NCI-H1048 (cell line): ENCODE results near the gene FBXO28.
"Not testable (repeated sequence)": the region's sequence is repeated elsewhere in the genome, so short reads cannot be mapped to it uniquely, and the experiment has no call there.

Source experiments
- DNase-seq: peaks from one replicate; lab custom pipeline; 2025; lab: John Stamatoyannopoulos, UW

The FBXO28 gene

GRCh38 chr1:224113918-224114786, at the start of gene FBXO28:
TSS of gene FBXO28 (plus strand) at chr1:224114111. CDS start at chr1:224114130, 19 bp downstream.
- peak; percentile 97 for DNase-seq

DNA sequence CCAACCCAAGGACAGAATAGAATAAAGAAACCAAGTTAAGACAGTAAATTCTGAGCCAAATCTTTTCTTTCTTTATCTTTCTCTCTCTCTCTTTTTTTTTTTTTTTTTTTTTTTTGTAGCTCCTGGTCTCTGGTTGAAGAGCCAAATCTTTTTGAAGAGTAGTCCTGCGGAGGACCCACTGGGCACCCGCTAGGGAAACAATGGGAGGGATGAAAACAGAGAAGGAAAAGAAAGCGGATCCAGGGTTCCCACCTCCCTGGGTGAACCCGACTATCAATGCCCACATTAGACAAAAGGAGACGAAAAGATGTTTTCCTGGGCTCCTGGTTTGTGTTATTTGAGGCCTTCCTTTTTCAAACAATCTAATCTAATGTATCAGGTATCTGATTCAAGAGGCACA, 49.8 kb upstream of the FBXO28 start:
- DNase-seq, result no peak

DNA sequence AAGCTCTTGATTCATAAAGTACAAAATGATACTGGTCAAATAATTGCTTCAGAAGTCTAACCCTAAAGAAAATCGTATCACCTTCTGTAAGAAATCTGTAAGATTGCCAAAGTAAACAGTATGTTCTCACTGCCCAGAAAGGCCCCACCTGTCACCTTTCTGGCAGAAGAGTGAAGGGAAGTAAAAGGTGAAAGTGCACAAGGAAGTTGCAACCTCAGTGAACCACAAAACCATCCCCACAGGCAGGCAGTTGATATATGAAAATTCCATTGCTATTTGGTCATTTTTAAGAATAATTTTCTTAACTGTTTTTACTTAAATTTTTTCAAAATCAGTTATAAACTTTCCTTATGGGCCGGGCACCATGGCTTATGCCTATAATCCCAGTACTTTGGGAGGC, 48.5 kb upstream of the FBXO28 start:
- DNase-seq, result no peak

GRCh38 chr1:224067207-224067606, 46.7 kb upstream of the FBXO28 start:
- DNase-seq, result no peak

DNA sequence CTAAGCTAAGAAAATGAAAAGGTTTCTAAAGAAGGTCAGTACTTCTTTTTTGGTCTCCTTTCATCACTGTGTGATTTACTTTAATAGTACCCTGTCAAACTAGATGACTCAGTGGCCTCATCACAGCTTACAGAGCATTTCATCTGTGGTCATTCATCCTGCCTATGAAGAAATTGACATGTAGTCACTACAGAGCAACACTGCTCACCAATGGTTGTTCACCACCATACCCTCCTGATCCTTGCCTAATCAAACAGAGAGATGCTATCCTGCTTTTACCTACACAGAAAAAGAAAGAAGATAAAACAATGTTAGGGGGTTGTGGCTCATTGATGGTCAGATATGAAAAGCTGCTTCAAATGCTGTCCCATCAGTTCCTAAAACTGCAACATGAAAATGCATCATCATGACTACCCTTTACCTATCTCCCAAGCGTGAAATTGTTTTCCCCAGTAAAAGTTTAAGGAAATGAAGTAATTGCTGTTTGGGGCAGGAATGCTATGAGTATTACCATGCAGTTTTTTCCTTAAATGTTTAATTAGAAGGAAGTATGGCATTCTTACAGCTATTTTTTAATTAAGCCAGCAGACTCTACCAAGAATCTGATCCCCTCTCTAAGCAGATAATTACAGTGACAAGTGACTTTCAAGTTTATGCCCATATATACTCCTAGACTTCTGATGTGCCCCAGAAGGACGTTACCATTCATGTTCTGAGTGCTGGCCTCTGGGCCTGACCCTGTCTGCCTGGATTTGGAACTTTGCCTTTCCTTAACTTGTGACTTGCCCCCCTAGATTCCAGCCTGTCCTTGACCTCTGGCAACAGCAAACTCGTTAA, 46.1 kb upstream of the FBXO28 start:
- DNase-seq, result no peak

- DNase-seq, result no peak
Observed at GRCh38 chr1:224068458-224069072, 45.3 kb upstream of the FBXO28 start.

DNA sequence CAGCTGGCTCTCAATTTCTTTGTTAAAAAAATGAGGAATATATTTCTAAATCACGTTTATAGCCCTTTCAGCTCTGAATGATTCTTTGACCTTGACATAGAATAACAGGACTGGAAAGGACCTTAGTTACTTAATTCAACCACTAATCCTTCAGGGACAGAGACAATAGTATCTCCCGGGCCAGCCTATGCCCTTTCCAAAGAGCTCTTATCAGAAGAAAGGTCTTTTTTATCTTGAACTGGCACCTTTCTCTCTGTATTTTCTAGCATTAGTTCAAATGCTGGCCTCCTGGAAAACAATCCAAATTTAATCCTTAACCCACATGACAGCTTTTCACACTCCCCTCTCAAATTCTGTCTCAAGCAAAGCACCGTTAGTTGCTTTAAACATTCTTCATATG, 44.8 kb upstream of the FBXO28 start:
- no peak for DNase-seq

DNA sequence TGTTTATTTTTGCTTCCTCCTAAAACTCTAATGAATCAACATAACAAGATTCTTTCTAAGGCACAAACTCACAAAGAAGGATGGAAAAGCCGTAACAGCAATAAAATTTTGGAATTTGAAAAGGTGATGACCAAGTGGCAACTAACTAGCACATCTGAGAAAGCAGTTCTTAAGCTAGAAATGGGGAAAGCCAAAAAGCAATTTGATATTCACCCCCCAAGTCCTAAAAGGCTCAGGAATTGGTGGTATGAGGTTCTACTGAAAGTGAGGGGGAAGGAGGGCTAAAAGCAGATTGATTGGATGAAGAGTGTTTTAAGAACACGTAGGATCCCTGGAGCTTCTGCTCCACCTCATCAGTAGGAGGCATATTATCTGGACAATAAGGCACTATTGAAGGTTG, 43.4 kb upstream of the FBXO28 start:
- DNase-seq, result no peak

DNA sequence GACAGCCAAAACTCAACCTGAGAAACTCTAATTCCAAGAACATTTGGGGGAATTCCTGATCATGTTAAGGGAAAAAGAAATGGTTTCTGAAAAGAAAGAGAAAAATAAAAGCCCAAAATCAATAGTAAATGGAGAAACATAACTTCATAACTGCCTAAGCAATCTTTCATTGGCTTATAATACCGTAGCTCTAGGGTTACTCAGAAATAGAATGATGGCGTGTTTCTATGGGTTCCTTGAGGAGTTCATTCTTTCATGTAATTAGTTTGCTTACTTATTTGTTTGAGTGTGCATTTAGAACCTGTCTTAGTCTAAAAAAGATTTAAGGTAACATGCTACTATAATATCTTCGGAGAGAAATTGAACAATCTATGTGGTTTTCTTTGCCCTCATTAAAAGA, 37.5 kb upstream of the FBXO28 start:
- DNase-seq, result no peak

DNA sequence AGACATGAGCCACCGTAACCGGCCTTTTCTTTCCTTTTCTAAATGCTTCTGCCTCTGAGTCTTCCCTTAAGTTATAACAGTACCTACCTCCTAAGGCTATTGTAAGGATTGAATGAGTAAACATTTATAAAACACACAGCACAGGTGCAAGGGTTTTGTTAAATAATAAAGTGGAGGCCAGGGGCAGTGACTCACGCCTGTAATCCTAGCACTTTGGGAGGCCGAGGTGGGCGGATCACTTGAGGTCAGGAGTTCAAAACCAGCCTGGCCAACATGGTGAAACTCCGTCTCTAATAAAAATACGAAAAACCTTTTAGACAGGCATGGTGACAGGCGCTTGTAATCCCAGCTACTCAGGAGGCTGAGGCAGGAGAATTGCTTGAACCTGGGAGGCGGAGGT, 34.3 kb upstream of the FBXO28 start:
- DNase-seq, result not testable (repeated sequence)

- DNase-seq, result no peak
Observed at GRCh38 chr1:224080115-224080774, 33.7 kb upstream of the FBXO28 start.

DNA sequence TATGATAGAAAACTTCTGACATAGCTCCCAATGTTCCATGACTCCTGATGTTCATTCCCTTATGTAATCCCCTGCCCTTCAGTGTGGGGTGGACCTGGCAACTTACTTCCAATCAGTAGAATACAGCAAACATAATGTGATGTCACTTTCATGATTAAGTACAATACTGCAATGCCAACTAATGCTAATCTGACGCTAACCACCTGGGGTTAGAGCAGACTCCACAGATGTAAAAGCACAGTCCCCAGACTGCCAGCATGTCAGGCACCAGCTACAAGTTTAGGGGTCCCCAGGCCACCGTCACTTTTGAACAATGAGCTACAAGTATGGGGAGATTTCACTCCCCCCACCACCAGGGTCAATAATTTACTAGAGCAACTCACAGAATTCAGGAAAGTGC, 32.3 kb upstream of the FBXO28 start:
- DNase-seq, result no peak

GRCh38 chr1:224082146-224082545, 31.8 kb upstream of the FBXO28 start:
- DNase-seq, result no peak

- DNase-seq, result no peak
Observed at GRCh38 chr1:224084867-224085266, 29.0 kb upstream of the FBXO28 start.

GRCh38 chr1:224085421-224086108, 28.3 kb upstream of the FBXO28 start:
- DNase-seq, result no peak

DNA sequence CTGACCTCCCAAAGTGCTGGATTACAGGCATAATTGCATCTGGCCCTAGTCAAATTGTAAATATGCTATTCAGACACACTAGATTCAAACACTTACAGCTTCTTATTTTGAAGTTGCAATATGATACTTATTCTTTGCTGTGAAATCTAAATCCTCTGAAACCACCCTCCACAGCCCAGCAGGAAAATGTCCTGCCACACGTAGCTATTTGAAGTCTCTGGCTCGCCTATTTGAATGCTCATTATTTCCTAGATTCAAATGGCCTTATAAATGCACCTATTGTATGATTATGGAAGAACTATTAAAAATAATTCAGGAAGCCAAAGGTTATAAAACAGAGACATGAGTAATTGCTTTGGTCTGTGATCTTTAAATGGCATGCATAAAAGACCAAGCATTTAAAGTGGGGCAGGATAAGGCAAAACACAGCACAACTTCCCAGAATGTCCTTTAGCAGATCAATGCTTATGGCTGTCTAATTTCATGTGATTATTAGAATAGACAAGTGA, 26.6 kb upstream of the FBXO28 start:
- peak; percentile 31 for DNase-seq

- no peak for DNase-seq
Observed at GRCh38 chr1:224089583-224089982, 24.3 kb upstream of the FBXO28 start.

DNA sequence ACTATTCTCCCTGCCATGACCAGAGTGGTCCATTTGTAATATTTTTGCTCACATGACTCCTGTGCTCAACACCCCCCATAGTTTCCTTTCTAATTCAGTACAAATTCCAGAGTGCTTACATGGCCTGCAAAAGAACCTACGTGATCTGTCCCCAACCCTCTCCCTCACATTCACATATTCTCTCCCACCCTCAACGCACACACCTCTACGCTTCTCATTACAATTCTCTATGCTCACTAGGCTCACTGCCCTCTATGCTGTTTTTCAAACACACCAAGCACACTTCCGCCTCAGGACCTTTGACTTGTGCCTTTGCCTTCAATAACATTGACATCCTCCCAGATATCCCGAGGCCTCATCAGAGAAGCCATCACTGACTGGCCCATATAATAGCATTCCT, 23.8 kb upstream of the FBXO28 start:
- DNase-seq, result no peak

- DNase-seq, result no peak
Observed at GRCh38 chr1:224092111-224092510, 21.8 kb upstream of the FBXO28 start.

DNA sequence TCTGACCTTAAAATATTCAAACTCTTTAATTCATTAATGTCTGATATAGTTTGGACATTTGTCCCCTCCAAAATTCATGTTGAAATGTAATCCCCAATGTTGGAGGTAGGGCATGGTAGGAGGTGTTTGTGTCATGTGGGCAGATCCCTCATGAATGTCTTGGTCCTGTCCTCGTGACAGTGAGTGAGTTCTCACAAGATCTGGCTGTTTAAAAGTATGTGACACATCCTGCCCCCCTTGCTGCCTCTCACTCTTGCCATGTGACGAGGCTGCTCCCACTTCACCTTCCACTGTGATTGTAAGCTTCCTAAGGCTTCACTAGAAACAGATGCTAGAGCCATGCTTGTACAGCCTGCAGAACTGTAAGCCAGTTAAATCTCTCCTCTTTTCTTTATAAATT, 21.3 kb upstream of the FBXO28 start:
- no peak for DNase-seq

GRCh38 chr1:224095339-224095738, 18.6 kb upstream of the FBXO28 start:
- no peak for DNase-seq
